ENCODE data around the gene FRMD4A. TPM values are rescaled to one million over a fixed set of nuclear protein-coding genes. Genes with fewer than 3 reads are reported as not detected.

Gene FRMD4A
- total RNA-seq, 2 donors from 2014 or later = 18.9 to 46.1 TPM

- peak in 1 of 4 donors; percentile 45 for DNase-seq
- Histone ChIP-seq H3K36me3 (replicated peaks in 1 of 2; ENCODE audit: insufficient read depth in 1 of 2, low read depth in 2 of 2) (no peaks in the 10 kb centered on the region), H3K4me3 (peak overlapping the region in 1 of 2 donors; percentile 6), H3K27ac (peak overlapping the region in 3 of 4 donors; percentile 14 to 34 (median 31)), H3K27me3 (no peaks in the 10 kb centered on the region), H3K4me1 (peaks cover 10% of the 10 kb centered on the region), H3K9me3 (no peaks in the 10 kb centered on the region)
- TF ChIP-seq CTCF (IDR thresholded peaks at IDR 0.05) (no peak), POLR2A (IDR thresholded peaks at IDR 0.05) (peak in 1 of 3 donors; percentile 0)
- intact Hi-C loops (cut with DNase I) = no loop called here
- WGBS, 2 donors = 7 to 22% methylated on average over 32 to 50 of the region's 87 CpGs
- ATAC-seq = peak; percentile 67
These were observed 439.4 kb downstream of the FRMD4A start for GRCh38 chr10:13891128-13892000.

- Histone ChIP-seq H3K27me3 (no peaks in the 10 kb centered on the region), H3K4me1 (peaks cover 10% of the 10 kb centered on the region), H3K27ac (peak overlapping the region in 1 of 4 donors; percentile 31), H3K4me3 (peak overlapping the region in 1 of 2 donors; percentile 6), H3K36me3 (replicated peaks in 1 of 2; ENCODE audit: insufficient read depth in 1 of 2, low read depth in 2 of 2) (no peaks in the 10 kb centered on the region), H3K9me3 (no peaks in the 10 kb centered on the region)
- peak in 1 of 4 donors; percentile 50 for DNase-seq
- ATAC-seq = peak; percentile 56
- intact Hi-C loops (cut with DNase I) = no loop called here
- 39 to 41% methylated on average over 10 to 26 of the region's 26 CpGs for WGBS, 2 donors
- TF ChIP-seq CTCF (IDR thresholded peaks at IDR 0.05) = no peak
- TF ChIP-seq POLR2A (IDR thresholded peaks at IDR 0.05) = peak in 1 of 3 donors; percentile 14
These were observed 440.2 kb downstream of the FRMD4A start for GRCh38 chr10:13890233-13891127.

- intact Hi-C loops (cut with DNase I) = no loop called here
- 81 to 84% methylated on average over 4 of the region's 4 CpGs for WGBS, 2 donors
- Histone ChIP-seq H3K4me3 (no peak overlapping the region), H3K9me3 (no peaks in the 10 kb centered on the region), H3K36me3 (replicated peaks in 1 of 2; ENCODE audit: insufficient read depth in 1 of 2, low read depth in 2 of 2) (no peaks in the 10 kb centered on the region), H3K27ac (no peak overlapping the region), H3K27me3 (no peaks in the 10 kb centered on the region), H3K4me1 (peaks cover 10% of the 10 kb centered on the region)
- DNase-seq = no peak
- ATAC-seq = no peak
- TF ChIP-seq CTCF (IDR thresholded peaks at IDR 0.05) (no peak), POLR2A (IDR thresholded peaks at IDR 0.05) (no peak)
These were observed 443.0 kb downstream of the FRMD4A start for GRCh38 chr10:13887761-13888160.

GRCh38 chr10:13885238-13885990 is 445.3 kb downstream of the FRMD4A start:
- ATAC-seq (no peak), DNase-seq (no peak)
- Histone ChIP-seq H3K27ac (no peak overlapping the region), H3K4me3 (no peak overlapping the region), H3K9me3 (no peaks in the 10 kb centered on the region), H3K4me1 (peaks cover 1% of the 10 kb centered on the region), H3K27me3 (no peaks in the 10 kb centered on the region), H3K36me3 (replicated peaks in 1 of 2; ENCODE audit: insufficient read depth in 1 of 2, low read depth in 2 of 2) (no peaks in the 10 kb centered on the region)
- WGBS, 2 donors = 92 to 96% methylated on average over 8 to 9 of the region's 9 CpGs
- intact Hi-C loops (cut with DNase I) = no loop called here
- TF ChIP-seq CTCF (IDR thresholded peaks at IDR 0.05) (no peak), POLR2A (IDR thresholded peaks at IDR 0.05) (no peak)
